HK-2 (cell line): Measurements from ENCODE around the gene KRT33A.
A peak's percentile ranks its signal among the peaks of the same experiment; 100 is the strongest.
"Not testable (repeated sequence)": the region's sequence is repeated elsewhere in the genome, so short reads cannot be mapped to it uniquely, and the experiment has no call there.

Experiments used
- DNase-seq: peaks from one replicate; pipeline ENCODE4 v3.0.0-alpha.2; 2018; ENCODE audit not compliant: unreplicated experiment

KRT33A gene

GRCh38 chr17:41363881-41364280 lies 13.3 kb upstream of the KRT33A start:
- DNase-seq, result no peak

GRCh38 chr17:41360296-41360995 lies 9.8 kb upstream of the KRT33A start:
- DNase-seq, result peak; percentile 70

GRCh38 chr17:41354536-41354935 lies 3.9 kb upstream of the KRT33A start:
- DNase-seq, result no peak

- no peak for DNase-seq
These were observed 2.2 kb upstream of the KRT33A start for GRCh38 chr17:41352597-41353366.

GRCh38 chr17:41351177-41351576 lies 549 bp upstream of the KRT33A start:
- DNase-seq, result no peak

- no peak for DNase-seq
These were observed 2.5 kb downstream of the KRT33A start for GRCh38 chr17:41347869-41348760.

GRCh38 chr17:41346421-41346820 lies 4.2 kb downstream of the KRT33A start:
- DNase-seq, result not testable (repeated sequence)

GRCh38 chr17:41345992-41346391 lies 4.6 kb downstream of the KRT33A start:
- DNase-seq, result no peak

GRCh38 chr17:41343029-41343428 lies 7.6 kb downstream of the KRT33A start:
- no peak for DNase-seq

GRCh38 chr17:41340934-41341861 lies 9.4 kb downstream of the KRT33A start:
- no peak for DNase-seq

- no peak for DNase-seq
These were observed 10.1 kb downstream of the KRT33A start for GRCh38 chr17:41340494-41340893.

GRCh38 chr17:41339571-41340172 lies 11.0 kb downstream of the KRT33A start:
- no peak for DNase-seq

GRCh38 chr17:41338961-41339485 lies 11.6 kb downstream of the KRT33A start:
- DNase-seq, result no peak

- no peak for DNase-seq
These were observed 14.9 kb downstream of the KRT33A start for GRCh38 chr17:41335747-41336146.

- DNase-seq, result no peak
These were observed 16.0 kb downstream of the KRT33A start for GRCh38 chr17:41334385-41335305.

GRCh38 chr17:41333836-41334235 lies 16.8 kb downstream of the KRT33A start:
- no peak for DNase-seq

- DNase-seq, result no peak
These were observed 17.5 kb downstream of the KRT33A start for GRCh38 chr17:41333098-41333497.

GRCh38 chr17:41332239-41332638 lies 18.4 kb downstream of the KRT33A start:
- DNase-seq, result no peak

- DNase-seq, result no peak
These were observed 19.0 kb downstream of the KRT33A start for GRCh38 chr17:41331606-41332005.
